HFFc6 (cell line): ENCODE measurements around the gene FOXP1. TPM values are rescaled to one million over a fixed set of nuclear protein-coding genes. Genes with fewer than 3 reads are reported as not detected.

Source experiments
- DNase-seq: peaks from one replicate; pipeline ENCODE4 v3.0.0-alpha.2; 2018
- H3K27ac Mint-ChIP-seq: 2 replicates; pipeline ENCODE4 v1.8.0; 2020; ENCODE audit warnings: mild to moderate bottlenecking, mixed read lengths
- H3K27me3 Mint-ChIP-seq: 2 replicates; pipeline ENCODE4 v1.8.0; 2021; ENCODE audit warnings: mild to moderate bottlenecking, moderate library complexity, mixed read lengths; ENCODE audit not compliant: insufficient read depth
- H3K36me3 Mint-ChIP-seq: 2 replicates; pipeline ENCODE4 v1.8.0; 2021; ENCODE audit warnings: low read depth, mixed read lengths
- H3K4me1 Mint-ChIP-seq: 2 replicates; pipeline ENCODE4 v1.8.0; 2020; ENCODE audit warnings: low read depth, mixed read lengths
- H3K4me3 Mint-ChIP-seq: 2 replicates; pipeline ENCODE4 v1.8.0; 2020; ENCODE audit warnings: mild to moderate bottlenecking, moderate library complexity, mixed read lengths
- H3K9me3 Mint-ChIP-seq: 2 replicates; pipeline ENCODE4 v1.8.0; 2020; ENCODE audit warnings: mild to moderate bottlenecking, mixed read lengths
- CTCF ChIP-seq: fragments of 200-600 bp; sonication (generic); IDR thresholded peaks from 2 replicates; pipeline ENCODE4 v1.5.0; 2021; ENCODE audit warnings: antibody characterized with exemption, mild to moderate bottlenecking
- total RNA-seq, 6 experiments: library from RNA; stranded (reverse); fragmentation: NEBNext Ultra II Directional; extraction: Animal tissue kit (Norgen Biotek cat#: 25700); gene quantifications; 2 replicates in 1 of 6; 3 replicates in 5 of 6; pipeline ENCODE4 v1.2.3, GENCODE V29; 2021

The FOXP1 gene
- total RNA-seq, 6 experiments from 2014 or later = 32.2 to 59.3 (median 52.0) TPM

GRCh38 chr3:71421820-71422566 is 161.5 kb downstream of the FOXP1 start:
- no peaks in the 10 kb centered on the region for H3K27me3 Mint-ChIP-seq
- H3K9me3 Mint-ChIP-seq = no peaks in the 10 kb centered on the region
- H3K4me1 Mint-ChIP-seq = peaks cover 21% of the 10 kb centered on the region
- no peak for TF ChIP-seq CTCF
- peaks cover 3% of the 10 kb centered on the region; the same call in 1 of the 2 replicates for H3K36me3 Mint-ChIP-seq
- no peak overlapping the region for H3K4me3 Mint-ChIP-seq
- DNase-seq = no peak
- no peak overlapping the region for H3K27ac Mint-ChIP-seq

GRCh38 chr3:71421475-71421819 is 162.1 kb downstream of the FOXP1 start:
- H3K36me3 Mint-ChIP-seq = peaks cover 3% of the 10 kb centered on the region; the same call in 1 of the 2 replicates
- H3K4me1 Mint-ChIP-seq = peaks cover 20% of the 10 kb centered on the region

GRCh38 chr3:71419369-71419768 is 164.2 kb downstream of the FOXP1 start:
- no peaks in the 10 kb centered on the region for H3K9me3 Mint-ChIP-seq
- DNase-seq = no peak
- H3K27me3 Mint-ChIP-seq = no peaks in the 10 kb centered on the region
- no peak overlapping the region for H3K27ac Mint-ChIP-seq
- H3K4me1 Mint-ChIP-seq = peaks cover 9% of the 10 kb centered on the region; the same call in 1 of the 2 replicates
- H3K4me3 Mint-ChIP-seq = no peak overlapping the region
- H3K36me3 Mint-ChIP-seq = peaks cover under 1% of the 10 kb centered on the region; the same call in 1 of the 2 replicates
- no peak for TF ChIP-seq CTCF

More at GRCh38 chr3:71421475-71421819, 162.1 kb downstream of the FOXP1 start:
- DNase-seq = no peak
- Mint-ChIP-seq H3K9me3 (no peaks in the 10 kb centered on the region), H3K4me3 (no peak overlapping the region), H3K27ac (no peak overlapping the region), H3K27me3 (no peaks in the 10 kb centered on the region)
- TF ChIP-seq CTCF = no peak

- Mint-ChIP-seq H3K4me1 (peaks cover 14% of the 10 kb centered on the region; the same call in 1 of the 2 replicates), H3K27ac (no peak overlapping the region), H3K36me3 (no peaks in the 10 kb centered on the region), H3K4me3 (no peak overlapping the region; the same call in 1 of the 2 replicates), H3K9me3 (no peaks in the 10 kb centered on the region), H3K27me3 (no peaks in the 10 kb centered on the region)
- no peak for TF ChIP-seq CTCF
- no peak for DNase-seq
Observed at GRCh38 chr3:71417791-71418190, 165.7 kb downstream of the FOXP1 start.

GRCh38 chr3:71416876-71417275 is 166.7 kb downstream of the FOXP1 start:
- Mint-ChIP-seq H3K9me3 (no peaks in the 10 kb centered on the region), H3K27ac (no peak overlapping the region)

More at GRCh38 chr3:71416876-71417275, 166.7 kb downstream of the FOXP1 start:
- Mint-ChIP-seq H3K36me3 (no peaks in the 10 kb centered on the region), H3K4me3 (no peak overlapping the region), H3K27me3 (no peaks in the 10 kb centered on the region), H3K4me1 (peaks cover 20% of the 10 kb centered on the region)
- no peak for TF ChIP-seq CTCF
- no peak for DNase-seq
